Ovary (tissue), 9 donors: ENCODE data around the gene PPP2R2C. TPM values are rescaled to one million over a fixed set of nuclear protein-coding genes. Genes with fewer than 3 reads are reported as not detected.

Experiments used
- DNase-seq, 5 donors: peaks; one replicate each; pipeline ENCODE4 v3.0.0-alpha.2; 2019 to 2020
- H3K27ac ChIP-seq, 2 donors: fragments of 200-600 bp; one replicate each; pipeline versions ENCODE4 v1.5.1 to v1.8.0; 2019 to 2022
- H3K27me3 ChIP-seq: fragments of 200-600 bp; one replicate; pipeline ENCODE4 v1.8.0; 2022
- H3K36me3 ChIP-seq: fragments of 200-600 bp; sonication (generic); one replicate; pipeline ENCODE4 v1.5.1; 2019
- H3K4me1 ChIP-seq: one replicate; pipeline ENCODE4 v1.8.1; 2013; ENCODE audit warnings: mild to moderate bottlenecking, moderate library complexity; ENCODE audit not compliant: insufficient read depth
- H3K4me3 ChIP-seq: fragments of 200-600 bp; sonication (generic); one replicate; pipeline ENCODE4 v1.5.1; 2017
- H3K9me3 ChIP-seq, 2 donors: fragments of 200-600 bp in 1 of 2; sonication (generic) in 1 of 2; one replicate each; pipeline versions ENCODE4 v1.5.1 to v1.8.1; 2013 to 2019; ENCODE audit warnings: mild to moderate bottlenecking in 1 of 2, moderate library complexity in 1 of 2
- CTCF ChIP-seq, 3 donors: fragments of 450-650 bp in 2 of 3; fragments of 200-600 bp in 1 of 3; IDR thresholded peaks; one replicate each; pipeline versions ENCODE4 v1.5.1 to v1.8.0; 2016 to 2022; ENCODE audit warnings: antibody characterized with exemption in 3 of 3, mild to moderate bottlenecking in 1 of 3
- EP300 ChIP-seq: sonication (generic); formaldehyde crosslinking; IDR thresholded peaks from one replicate; pipeline ENCODE4 v1.6.1; 2017; ENCODE audit warnings: antibody characterized with exemption
- POLR2A ChIP-seq: fragments of 450-650 bp; IDR thresholded peaks from one replicate; pipeline ENCODE4 v1.6.1; 2017; ENCODE audit warnings: antibody characterized with exemption, mild to moderate bottlenecking, moderate library complexity
- WGBS, 3 donors: extraction: QIAGEN DNeasy Blood & Tissue Kit in 1 of 3; methylation state at CpG; one replicate each; pipeline versions ENCODE4 v1.1.5 to v1.1.7; 2013 to 2017; 5-methylcytosine and 5-hydroxymethylcytosine counted together
- intact Hi-C, 4 donors: fragments of 100-400 bp; cut with DNase I; formaldehyde crosslinking; loops; one replicate each; pipeline versions ENCODE4 v1.11.0 to v1.15.1; 2022 to 2023
- polyA plus RNA-seq, 2 donors: library from polyadenylated mRNA; stranded (reverse); fragments of 200-250 nt in 1 of 2; fragments of 350-450 nt in 1 of 2; fragmentation: Illumina TruSeq in 1 of 2; extraction: RNeasy Lipid Tissue Mini Kit (QIAGEN cat#74804) in 1 of 2; gene quantifications; one replicate each; pipeline ENCODE4 v1.2.3, GENCODE V29; 2013 to 2014
- total RNA-seq, 7 donors: library from RNA; depleted of rRNA in 2 of 7; stranded (reverse); fragments of >200 nt in 2 of 7; fragmentation: NEBNext Ultra II Directional in 3 of 7; extraction: Animal tissue kit (Norgen Biotek cat#: 25700) in 3 of 7; gene quantifications; one replicate each; pipeline versions ENCODE4 v1.1.0 to v1.2.4, GENCODE V29; 2016 to 2023
- donor health status: DM: no; HTN: no; CAD: no; lungs with moderate emphysema.
- donor health status: DM: no; HTN: no; CAD: no.
- donor health status: Bipolar disorder and iron deficiency.
- donor health status: DM: yes; HTN: yes; CAD: no.
- donor health status: DM: no; HTN: no; CAD: no.
- donor health status: DM: yes; HTN: yes; CAD: no.

Gene PPP2R2C
- total and polyA plus RNA-seq, 9 donors, result 0.12 to 4.5 (median 0.77) TPM

DNA sequence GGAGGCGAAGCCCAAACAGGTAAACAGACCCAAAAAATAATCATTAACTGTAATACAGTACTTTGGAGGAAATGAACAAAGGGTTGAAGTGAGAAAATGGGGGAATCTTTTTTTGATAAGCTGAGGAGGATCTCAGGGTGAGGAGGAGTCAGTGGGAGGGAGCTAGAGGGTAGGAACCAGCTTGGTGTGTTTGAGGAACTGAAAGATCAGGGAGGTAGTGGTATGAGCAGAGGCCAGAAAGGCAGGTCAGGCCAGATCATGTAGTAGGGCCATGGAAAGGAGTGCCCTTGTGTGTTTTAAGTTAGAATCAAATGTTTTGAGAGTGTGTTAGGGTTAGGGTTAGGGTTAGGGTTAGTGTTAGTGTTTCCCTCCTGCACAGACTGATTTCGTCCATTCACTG is 48.8 kb downstream of the PPP2R2C start:
- no peaks in the 10 kb centered on the region for H3K27me3 ChIP-seq
- intact Hi-C loops, result no loop called here
- no peaks in the 10 kb centered on the region for H3K9me3 ChIP-seq
- DNase-seq, result no peak
- no peak overlapping the region for H3K27ac ChIP-seq
- H3K36me3 ChIP-seq, result no peaks in the 10 kb centered on the region
- no peak overlapping the region for H3K4me3 ChIP-seq
- no peak for TF ChIP-seq EP300
- TF ChIP-seq POLR2A, result no peak
- TF ChIP-seq CTCF (IDR thresholded peaks at IDR 0.05), result no peak
- no peaks in the 10 kb centered on the region for H3K4me1 ChIP-seq
- 64 to 91% (median 66%) methylated on average over 2 of the region's 2 CpGs for WGBS, 3 donors

- H3K4me1 ChIP-seq, result no peaks in the 10 kb centered on the region
- H3K4me3 ChIP-seq, result no peak overlapping the region
- intact Hi-C loops, result no loop called here
- WGBS, 3 donors, result 95 to 98% (median 96%) methylated on average over 3 of the region's 3 CpGs
- no peak overlapping the region for H3K27ac ChIP-seq
- no peak for DNase-seq
- H3K9me3 ChIP-seq, result no peaks in the 10 kb centered on the region
- no peaks in the 10 kb centered on the region for H3K36me3 ChIP-seq
- TF ChIP-seq POLR2A (no peak), EP300 (no peak), CTCF (IDR thresholded peaks at IDR 0.05) (no peak)
- H3K27me3 ChIP-seq, result no peaks in the 10 kb centered on the region
Observed at GRCh38 chr4:6422866-6423265, 49.5 kb downstream of the PPP2R2C start.

GRCh38 chr4:6422105-6422504 is 50.3 kb downstream of the PPP2R2C start:
- no peak for DNase-seq
- H3K27ac ChIP-seq, result no peak overlapping the region
- no peaks in the 10 kb centered on the region for H3K36me3 ChIP-seq
- intact Hi-C loops, result no loop called here
- TF ChIP-seq EP300, result no peak
- TF ChIP-seq POLR2A, result no peak
- no peak for TF ChIP-seq CTCF (IDR thresholded peaks at IDR 0.05)
- 93 to 96% (median 94%) methylated on average over 9 of the region's 9 CpGs for WGBS, 3 donors
- H3K27me3 ChIP-seq, result no peaks in the 10 kb centered on the region
- no peak overlapping the region for H3K4me3 ChIP-seq
- no peaks in the 10 kb centered on the region for H3K9me3 ChIP-seq
- no peaks in the 10 kb centered on the region for H3K4me1 ChIP-seq

GRCh38 chr4:6421397-6421796 is 51.0 kb downstream of the PPP2R2C start:
- 92 to 94% (median 93%) methylated on average over 18 of the region's 18 CpGs for WGBS, 3 donors
- Histone ChIP-seq H3K27ac (no peak overlapping the region), H3K27me3 (no peaks in the 10 kb centered on the region), H3K4me1 (no peaks in the 10 kb centered on the region), H3K36me3 (no peaks in the 10 kb centered on the region), H3K9me3 (no peaks in the 10 kb centered on the region), H3K4me3 (no peak overlapping the region)
- intact Hi-C loops, result no loop called here
- DNase-seq, result no peak
- TF ChIP-seq CTCF (IDR thresholded peaks at IDR 0.05), result no peak
- no peak for TF ChIP-seq EP300
- TF ChIP-seq POLR2A, result no peak

- DNase-seq, result no peak
- WGBS, 3 donors, result 93 to 98% (median 94%) methylated on average over 5 to 6 of the region's 6 CpGs
- no peaks in the 10 kb centered on the region for H3K36me3 ChIP-seq
- no peak overlapping the region for H3K27ac ChIP-seq
- no peaks in the 10 kb centered on the region for H3K9me3 ChIP-seq
- H3K4me3 ChIP-seq, result no peak overlapping the region
- intact Hi-C loops, result no loop called here
- no peaks in the 10 kb centered on the region for H3K4me1 ChIP-seq
- no peak for TF ChIP-seq EP300
- no peak for TF ChIP-seq CTCF (IDR thresholded peaks at IDR 0.05)
- no peak for TF ChIP-seq POLR2A
- no peaks in the 10 kb centered on the region for H3K27me3 ChIP-seq
Observed at GRCh38 chr4:6420972-6421371, 51.4 kb downstream of the PPP2R2C start.
